HG03565 (cell line): ENCODE measurements around the gene PPP4R4.
"Not testable (repeated sequence)": the region's sequence is repeated elsewhere in the genome, so short reads cannot be mapped to it uniquely, and the experiment has no call there.

Source experiments
- ATAC-seq: cut with Tn5 transposase; IDR thresholded peaks from one replicate; pipeline ENCODE4 v1.9.1; 2021; ENCODE audit warnings: mild to moderate bottlenecking, moderate library complexity; ENCODE audit not compliant: unreplicated experiment

The PPP4R4 gene

GRCh38 chr14:94268582-94268981, 94.5 kb downstream of the PPP4R4 start:
- ATAC-seq = not testable (repeated sequence)

- no peak for ATAC-seq
Measured at GRCh38 chr14:94269156-94269555, 95.0 kb downstream of the PPP4R4 start.

GRCh38 chr14:94276898-94277561, 102.9 kb downstream of the PPP4R4 start:
- ATAC-seq = not testable (repeated sequence)

- ATAC-seq = no peak
Measured at GRCh38 chr14:94278731-94279130, 104.6 kb downstream of the PPP4R4 start.

- no peak for ATAC-seq
Measured at GRCh38 chr14:94282991-94283723, 109.0 kb downstream of the PPP4R4 start.

GRCh38 chr14:94284221-94284620, 110.1 kb downstream of the PPP4R4 start:
- ATAC-seq = no peak

GRCh38 chr14:94285158-94285557, 111.0 kb downstream of the PPP4R4 start:
- ATAC-seq = no peak

- no peak for ATAC-seq
Measured at GRCh38 chr14:94288610-94289465, 114.7 kb downstream of the PPP4R4 start.

GRCh38 chr14:94290197-94290596, 116.1 kb downstream of the PPP4R4 start:
- no peak for ATAC-seq

GRCh38 chr14:94291159-94291905, 117.2 kb downstream of the PPP4R4 start:
- ATAC-seq = no peak

- no peak for ATAC-seq
Measured at GRCh38 chr14:94291906-94292525, 117.9 kb downstream of the PPP4R4 start.

- ATAC-seq = no peak
Measured at GRCh38 chr14:94292526-94292871, 118.4 kb downstream of the PPP4R4 start.

GRCh38 chr14:94292872-94293577, 118.9 kb downstream of the PPP4R4 start, which contains the start of gene SERPINA10:
SERPINA10 (minus strand) TSS chr14:94293268; CDS start chr14:94290593, 2,675 bp downstream.
- no peak for ATAC-seq

- no peak for ATAC-seq
Measured at GRCh38 chr14:94293578-94293924, 119.4 kb downstream of the PPP4R4 start.

- ATAC-seq = no peak
Measured at GRCh38 chr14:94295360-94296180, 121.4 kb downstream of the PPP4R4 start.

GRCh38 chr14:94296181-94296545, 122.0 kb downstream of the PPP4R4 start:
- not testable (repeated sequence) for ATAC-seq

- no peak for ATAC-seq
Measured at GRCh38 chr14:94298130-94298529, 124.0 kb downstream of the PPP4R4 start.

- ATAC-seq = no peak
Measured at GRCh38 chr14:94303111-94303510, 129.0 kb downstream of the PPP4R4 start.

GRCh38 chr14:94304243-94304642, 130.1 kb downstream of the PPP4R4 start:
- ATAC-seq = no peak
